ENCODE data around the gene IQSEC1. TPM values are rescaled to one million over a fixed set of nuclear protein-coding genes. Genes with fewer than 3 reads are reported as not detected.
A peak's percentile ranks its signal among the peaks of the same experiment; 100 is the strongest.

IQSEC1 gene
- 10 to 100 TPM in 2 of 4 donors, 1 to 10 TPM in 2; 1.1 to 24.8 (median 7.8) TPM for polyA plus RNA-seq
- long read RNA-seq, donor 1 = 0 reads
- long read RNA-seq, donor 2 = 0 reads
- long read RNA-seq, donor 3 = 0 reads
- long read RNA-seq, donor 4 = 0 reads
- long read RNA-seq, donor 5 = 0 reads
- long read RNA-seq, donor 6 = 0 reads
- long read RNA-seq, donor 7 = 0 reads
- long read RNA-seq, donor 8 = 0 reads
- long read RNA-seq, donor 9 = 0 reads
- long read RNA-seq, donor 10, partial matches to known transcripts = 0 of 1 reads
- long read RNA-seq, donor 10, other reads (novel, unspliced or antisense) = 0 of 1 reads

GRCh38 chr3:13073326-13074005, at the start of gene IQSEC1:
IQSEC1 (minus strand) TSS chr3:13073429; CDS start chr3:13073014, 415 bp downstream.
- Histone ChIP-seq H3K27me3 (ENCODE audit: control insufficient read depth in 3 of 3, insufficient read depth in 3 of 3, low read length in 3 of 3) (peaks cover 0 to 42% (median 6%) of the 10 kb centered on the region in 3 donors), H3K4me1 (ENCODE audit: control insufficient read depth in 3 of 3, insufficient read depth in 2 of 3, low read depth in 1 of 3, low read length in 2 of 3) (no peaks in the 10 kb centered on the region), H3K27ac (ENCODE audit: low read depth in 1 of 3, low read length in 2 of 3) (no peak within 1 kb of the TSS), H3K36me3 (ENCODE audit: control insufficient read depth in 3 of 3, insufficient read depth in 2 of 3, low read depth in 1 of 3, low read length in 3 of 3) (no peaks in the 10 kb centered on the region), H3K4me3 (ENCODE audit: low read depth in 1 of 3, low read length in 3 of 3) (peak within 1 kb of the TSS in 1 of 3 donors; percentile 9), H3K9me3 (ENCODE audit: control insufficient read depth in 2 of 2, insufficient read depth in 1 of 2, low read depth in 1 of 2, low read length in 1 of 2) (no peaks in the 10 kb centered on the region)
- WGBS, 3 donors = 7 to 19% (median 16%) methylated on average over 47 to 63 of the region's 63 CpGs
- DNase-seq = peak; percentile 8 to 46
- no peak for FAIRE-seq

- H3K9me3 ChIP-seq (ENCODE audit: control insufficient read depth in 2 of 2, insufficient read depth in 1 of 2, low read depth in 1 of 2, low read length in 1 of 2) = no peaks in the 10 kb centered on the region
- H3K27ac ChIP-seq (ENCODE audit: low read depth in 1 of 3, low read length in 2 of 3) = no peak overlapping the region
- H3K4me3 ChIP-seq (ENCODE audit: low read depth in 1 of 3, low read length in 3 of 3) = no peak overlapping the region
- no peaks in the 10 kb centered on the region for H3K4me1 ChIP-seq (ENCODE audit: control insufficient read depth in 3 of 3, insufficient read depth in 2 of 3, low read depth in 1 of 3, low read length in 2 of 3)
- H3K27me3 ChIP-seq (ENCODE audit: control insufficient read depth in 3 of 3, insufficient read depth in 3 of 3, low read length in 3 of 3) = peaks cover 0 to 1% (median 0%) of the 10 kb centered on the region in 3 donors
- WGBS, 3 donors = 41 to 65% (median 49%) methylated on average over 20 of the region's 20 CpGs
- H3K36me3 ChIP-seq (ENCODE audit: control insufficient read depth in 3 of 3, insufficient read depth in 2 of 3, low read depth in 1 of 3, low read length in 3 of 3) = no peaks in the 10 kb centered on the region
- FAIRE-seq (no peak), DNase-seq (no peak)
Observed at GRCh38 chr3:13122081-13123012, 49.1 kb upstream of the IQSEC1 start.

GRCh38 chr3:13121553-13122001, 48.3 kb upstream of the IQSEC1 start:
- FAIRE-seq (no peak), DNase-seq (no peak)
- H3K4me3 ChIP-seq (ENCODE audit: low read depth in 1 of 3, low read length in 3 of 3) = no peak overlapping the region
- no peaks in the 10 kb centered on the region for H3K9me3 ChIP-seq (ENCODE audit: control insufficient read depth in 2 of 2, insufficient read depth in 1 of 2, low read depth in 1 of 2, low read length in 1 of 2)
- no peak overlapping the region for H3K27ac ChIP-seq (ENCODE audit: low read depth in 1 of 3, low read length in 2 of 3)
- no peaks in the 10 kb centered on the region for H3K36me3 ChIP-seq (ENCODE audit: control insufficient read depth in 3 of 3, insufficient read depth in 2 of 3, low read depth in 1 of 3, low read length in 3 of 3)
- peaks cover 0 to 1% (median 0%) of the 10 kb centered on the region in 3 donors for H3K27me3 ChIP-seq (ENCODE audit: control insufficient read depth in 3 of 3, insufficient read depth in 3 of 3, low read length in 3 of 3)
- WGBS, 3 donors = 79 to 86% (median 84%) methylated on average over 14 of the region's 14 CpGs
- no peaks in the 10 kb centered on the region for H3K4me1 ChIP-seq (ENCODE audit: control insufficient read depth in 3 of 3, insufficient read depth in 2 of 3, low read depth in 1 of 3, low read length in 2 of 3)

DNA sequence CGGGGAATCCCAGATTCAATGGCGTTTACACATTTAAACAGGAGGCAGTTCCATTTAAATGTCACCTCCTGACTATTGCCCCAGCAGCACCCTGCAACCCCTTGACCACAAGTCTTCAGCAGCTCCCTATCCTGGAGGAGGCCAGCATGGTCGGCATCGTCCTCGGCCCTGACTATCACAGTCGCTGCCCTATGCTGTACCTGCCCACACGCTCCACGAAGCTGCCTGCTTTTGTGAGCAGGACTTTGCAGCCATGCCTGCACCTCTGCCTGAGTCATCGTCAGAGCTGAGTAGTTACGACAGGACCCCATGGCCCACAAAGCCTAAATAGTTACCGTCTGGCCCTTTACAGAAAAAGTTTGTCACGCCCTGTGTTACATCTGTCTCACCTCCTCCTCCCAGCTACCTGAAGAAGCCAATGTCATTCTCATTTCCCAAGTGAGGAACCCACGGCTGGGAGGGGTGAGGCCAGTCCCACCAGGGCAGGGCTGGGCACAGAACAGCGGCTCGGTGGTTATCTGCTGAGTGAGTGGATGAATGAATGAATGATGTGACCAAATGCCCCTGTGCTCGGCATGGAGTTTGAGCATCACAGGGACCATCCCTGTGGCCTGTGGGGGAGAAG, 47.8 kb upstream of the IQSEC1 start:
- 82 to 88% (median 85%) methylated on average over 16 of the region's 16 CpGs for WGBS, 3 donors
- no peak overlapping the region for H3K27ac ChIP-seq (ENCODE audit: low read depth in 1 of 3, low read length in 2 of 3)
- DNase-seq = no peak
- no peak for FAIRE-seq
- H3K4me3 ChIP-seq (ENCODE audit: low read depth in 1 of 3, low read length in 3 of 3) = no peak overlapping the region
- no peaks in the 10 kb centered on the region for H3K36me3 ChIP-seq (ENCODE audit: control insufficient read depth in 3 of 3, insufficient read depth in 2 of 3, low read depth in 1 of 3, low read length in 3 of 3)
- H3K4me1 ChIP-seq (ENCODE audit: control insufficient read depth in 3 of 3, insufficient read depth in 2 of 3, low read depth in 1 of 3, low read length in 2 of 3) = no peaks in the 10 kb centered on the region
- H3K9me3 ChIP-seq (ENCODE audit: control insufficient read depth in 2 of 2, insufficient read depth in 1 of 2, low read depth in 1 of 2, low read length in 1 of 2) = no peaks in the 10 kb centered on the region
- peaks cover 0 to 1% (median 0%) of the 10 kb centered on the region in 3 donors for H3K27me3 ChIP-seq (ENCODE audit: control insufficient read depth in 3 of 3, insufficient read depth in 3 of 3, low read length in 3 of 3)

GRCh38 chr3:13120289-13120927, 47.2 kb upstream of the IQSEC1 start:
- no peaks in the 10 kb centered on the region for H3K9me3 ChIP-seq (ENCODE audit: control insufficient read depth in 2 of 2, insufficient read depth in 1 of 2, low read depth in 1 of 2, low read length in 1 of 2)
- H3K4me3 ChIP-seq (ENCODE audit: low read depth in 1 of 3, low read length in 3 of 3) = no peak overlapping the region
- no peak for FAIRE-seq
- no peaks in the 10 kb centered on the region for H3K4me1 ChIP-seq (ENCODE audit: control insufficient read depth in 3 of 3, insufficient read depth in 2 of 3, low read depth in 1 of 3, low read length in 2 of 3)
- 67 to 80% (median 76%) methylated on average over 14 of the region's 14 CpGs for WGBS, 3 donors
- DNase-seq = no peak
- H3K27ac ChIP-seq (ENCODE audit: low read depth in 1 of 3, low read length in 2 of 3) = no peak overlapping the region
- H3K36me3 ChIP-seq (ENCODE audit: control insufficient read depth in 3 of 3, insufficient read depth in 2 of 3, low read depth in 1 of 3, low read length in 3 of 3) = no peaks in the 10 kb centered on the region
- H3K27me3 ChIP-seq (ENCODE audit: control insufficient read depth in 3 of 3, insufficient read depth in 3 of 3, low read length in 3 of 3) = peaks cover 0 to 1% (median 0%) of the 10 kb centered on the region in 3 donors

GRCh38 chr3:13119471-13120220, 46.4 kb upstream of the IQSEC1 start:
- Histone ChIP-seq H3K4me3 (ENCODE audit: low read depth in 1 of 3, low read length in 3 of 3) (no peak overlapping the region), H3K9me3 (ENCODE audit: control insufficient read depth in 2 of 2, insufficient read depth in 1 of 2, low read depth in 1 of 2, low read length in 1 of 2) (no peaks in the 10 kb centered on the region), H3K4me1 (ENCODE audit: control insufficient read depth in 3 of 3, insufficient read depth in 2 of 3, low read depth in 1 of 3, low read length in 2 of 3) (no peaks in the 10 kb centered on the region), H3K36me3 (ENCODE audit: control insufficient read depth in 3 of 3, insufficient read depth in 2 of 3, low read depth in 1 of 3, low read length in 3 of 3) (no peaks in the 10 kb centered on the region), H3K27me3 (ENCODE audit: control insufficient read depth in 3 of 3, insufficient read depth in 3 of 3, low read length in 3 of 3) (no peaks in the 10 kb centered on the region), H3K27ac (ENCODE audit: low read depth in 1 of 3, low read length in 2 of 3) (no peak overlapping the region)
- DNase-seq (no peak), FAIRE-seq (no peak)
- WGBS, 3 donors = 47 to 60% (median 51%) methylated on average over 17 of the region's 17 CpGs

DNA sequence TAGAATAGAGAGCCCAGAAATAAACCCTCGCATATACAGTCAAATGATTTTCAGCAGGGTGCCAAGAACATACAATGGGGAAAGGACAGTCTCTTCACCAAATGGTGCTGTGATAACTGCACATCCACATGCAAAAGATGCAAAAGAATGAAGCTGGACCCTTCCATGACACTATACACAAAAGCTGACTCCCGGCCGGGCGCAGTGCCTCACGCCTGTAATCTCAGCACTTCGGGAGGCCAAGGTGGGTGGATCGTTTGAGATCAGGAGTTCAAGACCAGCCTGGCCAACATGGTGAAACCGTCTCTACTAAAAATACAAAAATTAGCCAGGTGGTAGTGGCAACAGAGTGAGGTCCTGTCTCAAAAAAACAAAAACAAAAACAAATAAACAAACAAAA, 43.2 kb upstream of the IQSEC1 start:
- Histone ChIP-seq H3K4me3 (ENCODE audit: low read depth in 1 of 3, low read length in 3 of 3) (no peak overlapping the region), H3K9me3 (ENCODE audit: control insufficient read depth in 2 of 2, insufficient read depth in 1 of 2, low read depth in 1 of 2, low read length in 1 of 2) (no peaks in the 10 kb centered on the region), H3K27ac (ENCODE audit: low read depth in 1 of 3, low read length in 2 of 3) (no peak overlapping the region), H3K4me1 (ENCODE audit: control insufficient read depth in 3 of 3, insufficient read depth in 2 of 3, low read depth in 1 of 3, low read length in 2 of 3) (no peaks in the 10 kb centered on the region), H3K36me3 (ENCODE audit: control insufficient read depth in 3 of 3, insufficient read depth in 2 of 3, low read depth in 1 of 3, low read length in 3 of 3) (no peaks in the 10 kb centered on the region), H3K27me3 (ENCODE audit: control insufficient read depth in 3 of 3, insufficient read depth in 3 of 3, low read length in 3 of 3) (peaks cover 0 to 2% (median 0%) of the 10 kb centered on the region in 3 donors)
- 67 to 80% (median 69%) methylated on average over 8 of the region's 8 CpGs for WGBS, 3 donors
- FAIRE-seq (no peak), DNase-seq (no peak)

Measured in small intestine (tissue), 16 donors.